K562 (cell line): ENCODE measurements around the gene ATF1. TPM values are rescaled to one million over a fixed set of nuclear protein-coding genes. Genes with fewer than 3 reads are reported as not detected.
A peak's percentile ranks its signal among the peaks of the same experiment; 100 is the strongest.

Experiments
- KAT2B ChIP-seq: IDR thresholded peaks from one replicate; pipeline ENCODE4 v1.6.1; 2012; ENCODE audit warnings: low read depth, mild to moderate bottlenecking, control low read depth, inconsistent platforms, low read length, moderate library complexity
- MXI1 ChIP-seq: IDR thresholded peaks from 2 replicates; pipeline ENCODE4 v1.6.1; 2011; ENCODE audit warnings: low read depth, mild to moderate bottlenecking, improper control_type of control experiment, low read length
- RERE ChIP-seq: sonication (generic); formaldehyde crosslinking; IDR thresholded peaks from 2 replicates; pipeline ENCODE4 v1.8.0; 2023; ENCODE audit warnings: missing genetic modification reagents, mild to moderate bottlenecking, borderline replicate concordance
- SMAD2 ChIP-seq: fragments of 150-350 bp; IDR thresholded peaks from 2 replicates; pipeline ENCODE4 v1.6.1; 2014; ENCODE audit warnings: low read depth, mild to moderate bottlenecking, low read length
- SMC3 ChIP-seq: conservative IDR thresholded peaks from 2 replicates; pipeline ENCODE4 v1.6.1; 2011; ENCODE audit warnings: low read depth, low read length, improper control_type of control experiment; ENCODE audit not compliant: insufficient read depth
- ZNF140 ChIP-seq: fragments of 250-450 bp; sonication (Bioruptor Pico); IDR thresholded peaks from 2 replicates; pipeline ENCODE4 v1.8.0; 2021; ENCODE audit warnings: moderate library complexity, mild to moderate bottlenecking, inconsistent platforms
- polyA plus RNA-seq, 8 experiments: library from polyadenylated mRNA; depleted of rRNA in 4 of 8; stranded (reverse) in 5 of 8; unstranded in 3 of 8; fragments of >200 nt; fragmentation: Nextera tagmentation in 2 of 8; fragmentation: Illumina TruSeq in 1 of 8; extraction: Ambion mirVana in 2 of 8; extraction: Trizol in 1 of 8; gene quantifications; 2 replicates each; pipeline versions ENCODE4 v1.2.1 to v1.2.3, GENCODE V29; 2011 to 2014; ENCODE audit warnings: inconsistent platforms in 1 of 8, missing spikeins in 1 of 8
- total RNA-seq, 7 experiments: library from RNA; depleted of rRNA in 6 of 7; stranded (reverse); fragments of >200 nt in 6 of 7; fragmentation: Illumina TruSeq in 2 of 7; extraction: Trizol in 2 of 7; gene quantifications; 2 replicates each; pipeline versions ENCODE4 v1.2.1 to v1.2.3, GENCODE V29; 2011 to 2021; ENCODE audit warnings: low replicate concordance in 1 of 7
- TF ChIP-seq, protein P1 (sequence below), 2 experiments: fragments of 450-650 bp in 1 of 2; sonication (generic) in 1 of 2; formaldehyde crosslinking in 1 of 2; IDR thresholded peaks; 2 replicates each; pipeline versions ENCODE4 v1.7.1 to v1.9.0; 2016 to 2022; ENCODE audit warnings: inconsistent platforms in 1 of 2, mild to moderate bottlenecking in 1 of 2, missing genetic modification reagents in 1 of 2
- TF ChIP-seq, protein P2 (sequence below): fragments of 250-450 bp; sonication (Bioruptor Pico); IDR thresholded peaks from 2 replicates; pipeline ENCODE4 v1.8.0; 2022; ENCODE audit warnings: moderate library complexity, mild to moderate bottlenecking, inconsistent platforms

The ATF1 gene
- total and polyA plus RNA-seq, 9 of the 15 experiments (the other 6 are each of a cell fraction or from before 2014, with no cell fraction given) = 19.8 to 83.5 (median 51.4) TPM

DNA sequence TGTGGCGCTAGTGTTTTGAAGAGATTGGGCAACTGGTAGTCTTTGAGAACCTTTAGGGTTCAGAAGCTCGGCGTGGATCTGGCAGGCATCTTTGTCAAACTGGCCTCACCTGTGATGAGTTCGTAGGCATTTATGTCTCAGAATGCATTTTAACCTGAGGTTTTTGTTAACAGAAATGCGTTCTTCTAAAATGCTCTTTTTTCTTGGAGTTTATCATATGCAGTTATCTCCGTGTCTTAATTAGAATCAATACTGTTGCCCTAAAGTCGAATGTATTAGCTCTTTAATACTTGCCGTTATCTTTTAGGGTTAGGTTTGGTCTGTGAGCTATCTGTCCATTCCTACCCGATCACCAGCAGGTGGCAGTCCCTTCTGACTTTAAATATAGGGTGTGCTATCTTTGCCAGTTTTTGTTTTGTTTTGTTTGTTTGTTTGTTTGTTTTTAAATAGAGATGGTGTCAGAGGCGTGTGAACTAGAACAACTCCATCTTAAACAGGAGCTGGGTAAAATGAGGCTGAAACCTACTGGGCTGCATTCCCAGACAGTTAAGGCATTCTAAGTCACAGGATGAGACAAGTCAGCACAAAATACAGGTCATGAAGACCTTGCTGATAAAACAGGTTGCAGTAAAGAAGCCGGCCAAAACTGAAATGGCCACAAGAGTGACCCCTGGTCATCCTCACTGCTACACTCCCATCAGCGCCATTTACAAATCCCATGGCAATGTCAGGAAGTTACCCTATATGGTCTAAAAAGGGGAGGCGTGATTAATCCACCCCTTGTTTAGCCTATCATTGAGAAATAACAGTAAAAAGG, 1.4 kb downstream of the ATF1 start (continued):
- TF ChIP-seq, protein P1, sequence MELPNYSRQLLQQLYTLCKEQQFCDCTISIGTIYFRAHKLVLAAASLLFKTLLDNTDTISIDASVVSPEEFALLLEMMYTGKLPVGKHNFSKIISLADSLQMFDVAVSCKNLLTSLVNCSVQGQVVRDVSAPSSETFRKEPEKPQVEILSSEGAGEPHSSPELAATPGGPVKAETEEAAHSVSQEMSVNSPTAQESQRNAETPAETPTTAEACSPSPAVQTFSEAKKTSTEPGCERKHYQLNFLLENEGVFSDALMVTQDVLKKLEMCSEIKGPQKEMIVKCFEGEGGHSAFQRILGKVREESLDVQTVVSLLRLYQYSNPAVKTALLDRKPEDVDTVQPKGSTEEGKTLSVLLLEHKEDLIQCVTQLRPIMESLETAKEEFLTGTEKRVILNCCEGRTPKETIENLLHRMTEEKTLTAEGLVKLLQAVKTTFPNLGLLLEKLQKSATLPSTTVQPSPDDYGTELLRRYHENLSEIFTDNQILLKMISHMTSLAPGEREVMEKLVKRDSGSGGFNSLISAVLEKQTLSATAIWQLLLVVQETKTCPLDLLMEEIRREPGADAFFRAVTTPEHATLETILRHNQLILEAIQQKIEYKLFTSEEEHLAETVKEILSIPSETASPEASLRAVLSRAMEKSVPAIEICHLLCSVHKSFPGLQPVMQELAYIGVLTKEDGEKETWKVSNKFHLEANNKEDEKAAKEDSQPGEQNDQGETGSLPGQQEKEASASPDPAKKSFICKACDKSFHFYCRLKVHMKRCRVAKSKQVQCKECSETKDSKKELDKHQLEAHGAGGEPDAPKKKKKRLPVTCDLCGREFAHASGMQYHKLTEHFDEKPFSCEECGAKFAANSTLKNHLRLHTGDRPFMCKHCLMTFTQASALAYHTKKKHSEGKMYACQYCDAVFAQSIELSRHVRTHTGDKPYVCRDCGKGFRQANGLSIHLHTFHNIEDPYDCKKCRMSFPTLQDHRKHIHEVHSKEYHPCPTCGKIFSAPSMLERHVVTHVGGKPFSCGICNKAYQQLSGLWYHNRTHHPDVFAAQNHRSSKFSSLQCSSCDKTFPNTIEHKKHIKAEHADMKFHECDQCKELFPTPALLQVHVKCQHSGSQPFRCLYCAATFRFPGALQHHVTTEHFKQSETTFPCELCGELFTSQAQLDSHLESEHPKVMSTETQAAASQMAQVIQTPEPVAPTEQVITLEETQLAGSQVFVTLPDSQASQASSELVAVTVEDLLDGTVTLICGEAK (IDR thresholded peaks at IDR 0.05) = no peak
- TF ChIP-seq, protein P1 (CRISPR knock-in tag; IDR thresholded peaks at IDR 0.05) = no peak
- TF ChIP-seq, protein P2, sequence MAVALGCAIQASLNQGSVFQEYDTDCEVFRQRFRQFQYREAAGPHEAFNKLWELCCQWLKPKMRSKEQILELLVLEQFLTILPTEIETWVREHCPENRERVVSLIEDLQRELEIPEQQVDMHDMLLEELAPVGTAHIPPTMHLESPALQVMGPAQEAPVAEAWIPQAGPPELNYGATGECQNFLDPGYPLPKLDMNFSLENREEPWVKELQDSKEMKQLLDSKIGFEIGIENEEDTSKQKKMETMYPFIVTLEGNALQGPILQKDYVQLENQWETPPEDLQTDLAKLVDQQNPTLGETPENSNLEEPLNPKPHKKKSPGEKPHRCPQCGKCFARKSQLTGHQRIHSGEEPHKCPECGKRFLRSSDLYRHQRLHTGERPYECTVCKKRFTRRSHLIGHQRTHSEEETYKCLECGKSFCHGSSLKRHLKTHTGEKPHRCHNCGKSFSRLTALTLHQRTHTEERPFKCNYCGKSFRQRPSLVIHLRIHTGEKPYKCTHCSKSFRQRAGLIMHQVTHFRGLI (CRISPR knock-in tag) = no peak
- no peak for TF ChIP-seq KAT2B
- no peak for TF ChIP-seq MXI1
- TF ChIP-seq RERE (CRISPR knock-in tag) = no peak
- TF ChIP-seq ZNF140 (CRISPR knock-in tag) = no peak
- TF ChIP-seq SMAD2 = no peak
- 0 out of 2 replicates have a peak, but pooled peaks have one; percentile 45 for TF ChIP-seq SMC3
